ENCODE data around the gene ARL16.

GRCh38 chr17:81701288-81702071 is 17.9 kb upstream of the ARL16 start:
- TF ChIP-seq POLR2AphosphoS5 (IDR thresholded peaks at IDR 0.05) (peak in 1 of 3 donors; percentile 68), POLR2A (IDR thresholded peaks at IDR 0.05) (no peak)

Data from spleen (tissue), 3 donors.